ENCODE results near the gene RALA. TPM values are rescaled to one million over a fixed set of nuclear protein-coding genes. Genes with fewer than 3 reads are reported as not detected.

Gene RALA
- total and polyA plus RNA-seq, 10 of the 15 experiments (the other 5 are each of a cell fraction or from before 2014, with no cell fraction given) = 7.5 to 53.3 (median 23.1) TPM

GRCh38 chr7:39634478-39634805 lies 11.1 kb downstream of the RALA start:
- H3K4me2 ChIP-seq (ENCODE audit: control insufficient read depth, insufficient read depth) = peak overlapping the region; percentile 75; the same call in 1 of the 2 replicates
- no peaks in the 10 kb centered on the region for H4K20me1 ChIP-seq (ENCODE audit: control insufficient read depth, insufficient read depth)
- RAD21 ChIA-PET (ENCODE audit: unreplicated experiment) = interaction anchor here (2.8 kb wide), 1 partner anchor 10 kb away, joined by 6 read pairs; no protein-coding TSS in a partner anchor
- TF ChIP-seq GATAD2B (conservative IDR thresholded peaks at IDR 0.05; ENCODE audit: low read depth) (no peak), CBX5 (IDR thresholded peaks at IDR 0.05; ENCODE audit: low read depth) (no peak), BRCA1 (IDR thresholded peaks at IDR 0.05; ENCODE audit: low read depth, low read length) (no peak), E2F4 (IDR thresholded peaks at IDR 0.05; ENCODE audit: low read depth, low read length) (no peak), HDGF (IDR thresholded peaks at IDR 0.05) (no peak), FOS (IDR thresholded peaks at IDR 0.05; ENCODE audit: borderline replicate concordance, extremely low read depth, insufficient read length) (no peak), CBFB (IDR thresholded peaks at IDR 0.05; ENCODE audit: low read depth) (no peak), PML (IDR thresholded peaks at IDR 0.05; ENCODE audit: low read length) (no peak), MTA3 (IDR thresholded peaks at IDR 0.05; ENCODE audit: borderline replicate concordance, low read length) (no peak), ZNF622 (IDR thresholded peaks at IDR 0.05) (no peak), MEF2A (IDR thresholded peaks at IDR 0.05; ENCODE audit: insufficient read depth, low read depth, low read length) (no peak), PAX5 (IDR thresholded peaks at IDR 0.05; ENCODE audit: borderline replicate concordance, low read depth, low read length) (no peak), CUX1 (IDR thresholded peaks at IDR 0.05; ENCODE audit: insufficient replicate concordance, low read depth, low read length) (no peak), CHD1 (IDR thresholded peaks at IDR 0.05; ENCODE audit: low read depth, low read length) (no peak), KAT2A (conservative IDR thresholded peaks at IDR 0.05; ENCODE audit: control insufficient read depth, low read depth, low read length) (no peak), BCL11A (IDR thresholded peaks at IDR 0.05; ENCODE audit: low read depth, low read length) (no peak), TCF7 (IDR thresholded peaks at IDR 0.05; ENCODE audit: borderline replicate concordance) (no peak), ZNF217 (IDR thresholded peaks at IDR 0.05) (no peak), WRNIP1 (IDR thresholded peaks at IDR 0.05; ENCODE audit: borderline replicate concordance, low read depth, low read length) (no peak)
- SMC1A ChIA-PET (ENCODE audit: uncharacterized antibody, unreplicated experiment) = interaction anchor here (1.0 to 1.4 kb wide), 5 partner anchors 12 to 117 kb away, joined by 3 to 5 read pairs (median 3); partner anchors contain the start of gene RALA
- H3K36me3 ChIP-seq (ENCODE audit: control insufficient read depth in 2 of 2, insufficient read depth in 2 of 2, low read length in 1 of 2) = peaks cover 6 to 12% of the 10 kb centered on the region in 2 experiments; a peak in 3 of 4 replicates
- no peak overlapping the region; the same call in 1 of the 2 replicates for H3K9ac ChIP-seq (ENCODE audit: control insufficient read depth, insufficient read depth, low read length)
- no peak overlapping the region; the same call in 1 of the 2 replicates for H3K4me3 ChIP-seq
- POLR2A ChIA-PET = interaction anchor here (0.6 kb wide), 1 partner anchor 14 kb away, joined by 3 read pairs; no protein-coding TSS in a partner anchor
- CTCF ChIA-PET = interaction anchor here (0.9 to 1.4 kb wide), 4 partner anchors 10 to 52 kb away, joined by 3 to 4 read pairs (median 3); no protein-coding TSS in a partner anchor
- H2AFZ ChIP-seq (ENCODE audit: control insufficient read depth, low read depth, low read length) = no peak overlapping the region
- WGBS (ENCODE audit: insufficient coverage, insufficient replicate concordance, low lambda C conversion rate, missing lambda C conversion rate) = 93% methylated on average over 1 of the region's 1 CpG
- in situ Hi-C loops (cut with MboI) (no loop called here), intact Hi-C loops (cut with micrococcal nuclease; ENCODE audit: unreplicated experiment) (no loop called here)
- DNase-seq (ENCODE audit: low read depth, low spot score) (no peak), FAIRE-seq (no peak), ATAC-seq (no peak)
- no peaks in the 10 kb centered on the region; the same call in 2 of the 3 replicates for H3K9me3 ChIP-seq (replicated peaks; ENCODE audit: control insufficient read depth, insufficient read depth, low read length)
- peaks cover 65% of the 10 kb centered on the region for H3K79me2 ChIP-seq (ENCODE audit: control insufficient read depth, insufficient read depth, low read length)
- BruUV-seq (replicated peaks) = no TSS peak
- peaks cover 26% of the 10 kb centered on the region for H3K4me1 ChIP-seq (ENCODE audit: control insufficient read depth, insufficient read depth, low read length)
- peak overlapping the region; percentile 85 for H3K27ac ChIP-seq (ENCODE audit: control insufficient read depth, insufficient read depth)
- no peaks in the 10 kb centered on the region for H3K27me3 ChIP-seq (replicated peaks in 1 of 2; ENCODE audit: control insufficient read depth in 2 of 2, insufficient read depth in 2 of 2, low read length in 1 of 2)
